Measurements from ENCODE around the gene ALPI.

Gene ALPI

GRCh38 chr2:232502911-232503808 is 47.2 kb downstream of the ALPI start:
- DNase-seq = peak; percentile 5 to 30

GRCh38 chr2:232503809-232504323 is 47.9 kb downstream of the ALPI start:
- DNase-seq = no peak

GRCh38 chr2:232504438-232504837 is 48.5 kb downstream of the ALPI start:
- no peak for DNase-seq

- no peak for DNase-seq
Observed at GRCh38 chr2:232505856-232506255, 49.9 kb downstream of the ALPI start.

GRCh38 chr2:232506709-232507108 is 50.8 kb downstream of the ALPI start:
- no peak for DNase-seq

GRCh38 chr2:232508251-232508650 is 52.3 kb downstream of the ALPI start:
- DNase-seq = no peak

All from CD4-positive, alpha-beta T cell treated with Interleukin-4 for 1 hour (primary cell).